NCI-H1048 (cell line): Measurements from ENCODE around the gene PLAC1.

Experiments
- DNase-seq: peaks from one replicate; lab custom pipeline; 2025; lab: John Stamatoyannopoulos, UW

PLAC1 gene

GRCh38 chrX:134543288-134543687 lies 115.0 kb downstream of the PLAC1 start:
- no peak for DNase-seq

GRCh38 chrX:134542485-134542884 lies 115.8 kb downstream of the PLAC1 start:
- DNase-seq = no peak

- no peak for DNase-seq
These were observed 116.4 kb downstream of the PLAC1 start for GRCh38 chrX:134541906-134542305.

- no peak for DNase-seq
These were observed 120.0 kb downstream of the PLAC1 start for GRCh38 chrX:134538316-134538715.

GRCh38 chrX:134537179-134537955 lies 120.9 kb downstream of the PLAC1 start:
- no peak for DNase-seq

GRCh38 chrX:134533952-134534351 lies 124.3 kb downstream of the PLAC1 start:
- no peak for DNase-seq

GRCh38 chrX:134533352-134533751 lies 124.9 kb downstream of the PLAC1 start:
- no peak for DNase-seq

GRCh38 chrX:134530845-134531244 lies 127.4 kb downstream of the PLAC1 start:
- no peak for DNase-seq

- no peak for DNase-seq
These were observed 128.8 kb downstream of the PLAC1 start for GRCh38 chrX:134529481-134529880.

- no peak for DNase-seq
These were observed 129.3 kb downstream of the PLAC1 start for GRCh38 chrX:134528960-134529359.

- DNase-seq = no peak
These were observed 131.9 kb downstream of the PLAC1 start for GRCh38 chrX:134526399-134526798.

GRCh38 chrX:134525086-134525792 lies 133.0 kb downstream of the PLAC1 start:
- DNase-seq = no peak

GRCh38 chrX:134524181-134524580 lies 134.1 kb downstream of the PLAC1 start:
- no peak for DNase-seq

- no peak for DNase-seq
These were observed 137.3 kb downstream of the PLAC1 start for GRCh38 chrX:134520860-134521390.
